GM21515 (cell line): ENCODE data around the gene CTNNBL1.
"Not testable (repeated sequence)": the region's sequence is repeated elsewhere in the genome, so short reads cannot be mapped to it uniquely, and the experiment has no call there.

Experiments used
- ATAC-seq: cut with Tn5 transposase; IDR thresholded peaks from one replicate; pipeline ENCODE4 v1.9.1; 2021; ENCODE audit not compliant: unreplicated experiment

CTNNBL1 gene

GRCh38 chr20:37848706-37849105 lies 154.9 kb downstream of the CTNNBL1 start:
- ATAC-seq, result no peak

- no peak for ATAC-seq
Measured at GRCh38 chr20:37849156-37849555, 155.3 kb downstream of the CTNNBL1 start.

GRCh38 chr20:37849566-37849965 lies 155.7 kb downstream of the CTNNBL1 start:
- ATAC-seq, result no peak

- ATAC-seq, result no peak
Measured at GRCh38 chr20:37850036-37850592, 156.3 kb downstream of the CTNNBL1 start.

- ATAC-seq, result no peak
Measured at GRCh38 chr20:37850724-37851355, 157.0 kb downstream of the CTNNBL1 start.

- ATAC-seq, result no peak
Measured at GRCh38 chr20:37852666-37853065, 158.8 kb downstream of the CTNNBL1 start.

GRCh38 chr20:37853823-37854375 lies 160.1 kb downstream of the CTNNBL1 start:
- peak; percentile 75 for ATAC-seq

GRCh38 chr20:37856034-37856433 lies 162.2 kb downstream of the CTNNBL1 start:
- not testable (repeated sequence) for ATAC-seq

- no peak for ATAC-seq
Measured at GRCh38 chr20:37856932-37857660, 163.3 kb downstream of the CTNNBL1 start.

- ATAC-seq, result no peak
Measured at GRCh38 chr20:37859406-37860171, 165.8 kb downstream of the CTNNBL1 start.

- no peak for ATAC-seq
Measured at GRCh38 chr20:37863289-37863688, 169.5 kb downstream of the CTNNBL1 start.

GRCh38 chr20:37864298-37864697 lies 170.5 kb downstream of the CTNNBL1 start:
- no peak for ATAC-seq

- ATAC-seq, result no peak
Measured at GRCh38 chr20:37866051-37866450, 172.2 kb downstream of the CTNNBL1 start.

- ATAC-seq, result no peak
Measured at GRCh38 chr20:37867289-37868195, 173.7 kb downstream of the CTNNBL1 start.

- no peak for ATAC-seq
Measured at GRCh38 chr20:37868851-37869333, 175.1 kb downstream of the CTNNBL1 start.

GRCh38 chr20:37869334-37869861 lies 175.6 kb downstream of the CTNNBL1 start:
- no peak for ATAC-seq

GRCh38 chr20:37870294-37870693 lies 176.5 kb downstream of the CTNNBL1 start:
- ATAC-seq, result no peak

GRCh38 chr20:37871751-37872150 lies 177.9 kb downstream of the CTNNBL1 start:
- ATAC-seq, result no peak

GRCh38 chr20:37872161-37872560 lies 178.3 kb downstream of the CTNNBL1 start:
- no peak for ATAC-seq

GRCh38 chr20:37873884-37874283 lies 180.1 kb downstream of the CTNNBL1 start:
- ATAC-seq, result no peak
